Measurements from ENCODE around the gene AGBL3.

The AGBL3 gene

DNA sequence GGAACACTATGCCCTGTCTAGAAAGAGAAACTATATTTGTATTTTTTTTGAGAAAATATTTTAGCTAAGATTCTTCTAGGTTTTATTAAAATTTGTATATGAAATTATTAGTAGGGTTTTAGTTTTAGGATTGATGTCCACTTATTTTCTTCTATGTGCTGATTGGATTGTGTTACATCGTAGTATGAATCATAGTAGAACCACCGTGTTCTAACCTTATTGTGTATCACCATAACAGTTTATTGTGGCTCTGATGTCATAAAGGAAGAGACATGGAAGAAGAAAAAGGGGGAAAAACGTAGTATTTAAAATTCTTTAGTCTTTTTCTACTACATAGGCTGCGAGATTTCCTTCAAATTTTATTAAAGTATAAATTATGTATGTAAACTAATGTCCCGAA is 1.9 kb downstream of the AGBL3 start:
- no peak overlapping the region for H3K4me3 Mint-ChIP-seq
- no peaks in the 10 kb centered on the region for H3K27me3 Mint-ChIP-seq
- H3K9me3 Mint-ChIP-seq: no peaks in the 10 kb centered on the region
- DNase-seq (ENCODE audit: low spot score in 2 of 2): no peak
- no peak overlapping the region for H3K27ac Mint-ChIP-seq (ENCODE audit: low read depth)
- no peak for ATAC-seq (replicated peaks; ENCODE audit: extremely low read depth, poor library complexity, severe bottlenecking)
- H3K4me1 Mint-ChIP-seq: peaks cover 45% of the 10 kb centered on the region
- H3K36me3 Mint-ChIP-seq (ENCODE audit: insufficient read depth): peaks cover 16% of the 10 kb centered on the region

DNA sequence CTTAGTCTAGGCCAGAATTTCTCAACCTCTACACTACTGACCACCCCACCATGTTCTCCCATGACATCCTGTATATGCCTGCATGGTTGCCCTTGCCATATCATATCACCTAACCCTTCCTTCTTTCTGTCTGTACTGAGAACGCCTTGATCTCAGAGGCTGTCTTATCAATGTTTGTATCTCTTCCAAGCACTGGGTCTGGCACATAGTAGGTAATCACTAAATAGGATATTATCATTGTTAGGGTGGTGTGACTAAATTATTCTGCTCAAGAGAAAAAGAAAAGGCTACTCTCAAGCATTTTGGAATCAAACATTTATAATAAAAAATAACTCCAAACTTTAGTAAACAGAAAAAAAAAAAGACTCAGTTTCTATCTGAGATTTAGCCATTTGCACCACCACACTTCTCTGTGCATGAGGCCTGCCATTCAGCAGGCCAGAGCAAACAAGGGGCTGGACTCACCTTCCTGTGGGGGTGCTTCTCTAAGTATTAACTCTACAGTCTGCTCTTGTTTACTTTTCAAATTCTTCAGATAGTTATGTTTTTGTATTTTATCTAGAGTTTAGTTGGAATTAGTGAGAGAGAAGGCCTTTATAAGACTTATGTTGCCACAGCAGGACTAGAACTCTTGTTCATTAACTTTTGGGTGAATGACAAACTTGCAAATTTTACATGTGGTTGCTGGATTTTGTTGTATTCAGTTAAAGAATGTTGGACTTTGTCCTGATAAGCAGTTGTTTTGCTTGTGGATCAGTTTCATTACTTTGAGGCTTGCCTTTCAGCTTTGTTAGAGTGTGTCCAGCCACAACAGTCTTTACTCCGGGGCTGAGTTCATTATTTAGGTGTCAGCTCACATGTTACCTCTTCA is 5.4 kb downstream of the AGBL3 start:
- peaks cover 17% of the 10 kb centered on the region for H3K36me3 Mint-ChIP-seq (ENCODE audit: insufficient read depth)
- no peaks in the 10 kb centered on the region for H3K9me3 Mint-ChIP-seq
- no peak for ATAC-seq (replicated peaks; ENCODE audit: extremely low read depth, poor library complexity, severe bottlenecking)
- H3K27ac Mint-ChIP-seq (ENCODE audit: low read depth): no peak overlapping the region
- no peak for DNase-seq (ENCODE audit: low spot score in 2 of 2)
- H3K27me3 Mint-ChIP-seq: no peaks in the 10 kb centered on the region
- no peak overlapping the region for H3K4me3 Mint-ChIP-seq
- H3K4me1 Mint-ChIP-seq: peaks cover 50% of the 10 kb centered on the region

DNA sequence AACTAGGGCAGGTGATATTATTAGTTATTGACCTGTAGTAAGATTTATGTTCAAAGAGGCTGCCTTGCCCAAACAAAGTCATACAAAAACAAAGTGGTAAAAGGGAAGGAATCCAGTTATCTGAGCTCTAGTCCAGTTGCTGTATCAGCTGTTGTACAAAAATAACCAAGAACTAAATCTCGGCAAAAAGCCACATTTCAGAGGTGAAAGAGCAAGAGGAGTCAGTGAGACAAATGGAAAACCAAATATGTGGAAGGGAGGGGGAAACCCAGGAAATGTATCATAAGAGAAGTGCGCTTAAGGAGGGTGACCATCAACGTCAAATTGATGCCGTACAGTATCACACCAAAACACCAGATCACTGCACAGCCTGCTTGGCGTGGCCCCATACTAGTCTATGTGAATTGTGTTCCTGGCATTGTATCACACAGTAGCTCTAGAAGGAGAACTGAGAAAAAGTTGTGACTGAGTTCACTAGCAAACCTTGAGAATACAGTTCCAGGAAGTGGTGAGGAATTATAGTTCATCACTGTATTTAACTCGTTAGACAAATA is 6.4 kb downstream of the AGBL3 start:
- ATAC-seq (replicated peaks; ENCODE audit: extremely low read depth, poor library complexity, severe bottlenecking): peak; percentile 37
- DNase-seq (ENCODE audit: low spot score in 2 of 2): no peak
- H3K9me3 Mint-ChIP-seq: no peaks in the 10 kb centered on the region
- no peaks in the 10 kb centered on the region for H3K27me3 Mint-ChIP-seq
- H3K4me1 Mint-ChIP-seq: peaks cover 50% of the 10 kb centered on the region
- peaks cover 17% of the 10 kb centered on the region for H3K36me3 Mint-ChIP-seq (ENCODE audit: insufficient read depth)
- H3K4me3 Mint-ChIP-seq: peak overlapping the region; percentile 40
- peak overlapping the region; percentile 8 for H3K27ac Mint-ChIP-seq (ENCODE audit: low read depth)

DNA sequence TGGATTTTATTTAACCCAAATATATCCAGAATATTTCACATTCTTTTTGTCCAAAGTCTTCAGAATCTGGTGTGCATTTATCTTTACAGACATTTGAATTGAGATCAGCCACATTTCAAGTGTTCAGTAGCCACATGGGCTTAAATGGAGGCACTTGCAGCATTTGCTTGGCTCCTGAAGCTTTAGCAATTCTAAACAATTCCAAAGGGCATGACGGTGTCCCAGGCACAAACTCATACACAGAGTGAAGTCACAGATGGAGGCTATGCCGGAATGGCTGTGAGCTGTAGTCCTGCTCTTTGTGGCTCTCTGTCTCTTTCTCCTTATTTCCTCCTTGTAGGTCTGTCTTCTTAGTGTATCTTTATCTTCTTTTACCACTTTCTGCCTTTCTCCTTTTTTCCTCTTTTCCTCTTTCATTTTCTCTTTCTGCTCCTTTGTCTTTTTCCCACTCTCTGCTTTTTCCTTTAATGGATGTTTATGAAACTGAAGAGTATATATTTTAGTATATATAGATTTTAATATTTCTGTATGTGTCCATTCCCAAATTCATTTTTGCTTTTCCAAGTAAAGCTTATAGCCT is 7.7 kb downstream of the AGBL3 start:
- no peaks in the 10 kb centered on the region for H3K27me3 Mint-ChIP-seq
- H3K4me3 Mint-ChIP-seq: peak overlapping the region; percentile 1
- no peaks in the 10 kb centered on the region for H3K9me3 Mint-ChIP-seq
- H3K4me1 Mint-ChIP-seq: peaks cover 45% of the 10 kb centered on the region
- H3K27ac Mint-ChIP-seq (ENCODE audit: low read depth): no peak overlapping the region
- DNase-seq (ENCODE audit: low spot score in 2 of 2) (no peak), ATAC-seq (replicated peaks; ENCODE audit: extremely low read depth, poor library complexity, severe bottlenecking) (no peak)
- H3K36me3 Mint-ChIP-seq (ENCODE audit: insufficient read depth): peaks cover 17% of the 10 kb centered on the region

DNA sequence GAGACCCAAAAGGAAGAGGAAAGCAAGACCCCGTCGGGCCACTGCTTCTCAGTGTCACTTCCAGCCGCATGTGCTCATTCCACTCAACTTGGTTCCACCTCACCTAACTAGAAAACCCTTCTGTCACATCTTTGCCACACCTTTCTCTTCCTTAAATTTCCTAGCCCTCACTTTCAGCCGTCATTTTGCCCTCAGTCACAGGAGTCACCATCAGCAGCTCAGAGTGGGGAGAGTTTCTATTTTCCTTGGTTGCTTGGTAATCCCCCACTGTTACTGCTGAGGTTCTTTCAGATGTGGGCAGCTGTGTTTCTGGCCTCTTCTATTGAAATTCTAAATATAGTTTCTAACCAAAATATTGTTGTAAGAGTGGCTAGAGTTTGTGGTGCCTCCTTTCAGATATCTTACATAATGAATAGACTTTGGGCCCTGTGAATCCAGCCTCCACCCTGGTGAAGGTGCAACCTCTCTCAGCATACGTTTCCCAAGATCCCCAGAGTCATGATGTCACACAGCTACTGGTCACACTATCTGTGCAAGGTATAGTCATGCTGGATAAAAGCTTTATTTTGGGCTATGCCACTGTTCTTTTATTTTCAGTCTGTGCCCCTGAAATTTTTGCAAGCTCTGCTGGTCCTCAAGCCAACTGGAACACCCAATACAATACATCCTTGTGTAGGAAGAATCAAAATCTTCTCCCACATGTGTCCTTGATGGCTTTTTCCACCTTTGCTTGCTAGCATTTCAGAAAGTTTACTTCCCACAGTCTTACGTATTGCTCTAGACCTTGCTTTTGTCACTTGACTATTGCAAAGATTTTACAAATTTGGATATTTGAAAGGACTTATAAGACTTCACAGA is 9.2 kb downstream of the AGBL3 start:
- ATAC-seq (replicated peaks; ENCODE audit: extremely low read depth, poor library complexity, severe bottlenecking): peak; percentile 57
- no peak overlapping the region for H3K27ac Mint-ChIP-seq (ENCODE audit: low read depth)
- H3K27me3 Mint-ChIP-seq: no peaks in the 10 kb centered on the region
- H3K9me3 Mint-ChIP-seq: no peaks in the 10 kb centered on the region
- peaks cover 37% of the 10 kb centered on the region for H3K4me1 Mint-ChIP-seq
- DNase-seq (ENCODE audit: low spot score in 2 of 2): no peak
- peaks cover 15% of the 10 kb centered on the region for H3K36me3 Mint-ChIP-seq (ENCODE audit: insufficient read depth)
- H3K4me3 Mint-ChIP-seq: peak overlapping the region; percentile 17

DNA sequence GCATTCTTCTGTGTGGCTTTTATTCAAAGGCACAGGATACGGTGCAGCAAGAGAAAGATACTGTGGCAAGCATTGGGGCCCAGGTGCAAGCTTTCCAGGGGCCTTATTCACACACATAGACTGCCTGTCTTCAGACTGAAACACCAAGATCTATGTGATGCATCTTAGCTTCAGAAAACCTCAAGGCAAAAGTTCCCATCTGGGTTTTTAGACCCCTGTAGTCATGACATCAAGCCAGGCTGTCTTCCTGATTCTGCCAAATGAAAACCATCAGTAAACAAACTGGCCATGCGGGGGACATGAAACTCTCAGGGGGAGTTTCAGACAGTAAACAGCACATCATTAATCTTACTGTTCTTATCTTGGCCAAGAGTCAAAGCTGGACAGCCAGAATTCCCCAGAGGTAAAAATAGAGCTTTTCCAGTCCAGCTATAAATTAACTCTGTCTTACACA is 9.8 kb downstream of the AGBL3 start:
- Mint-ChIP-seq H3K9me3 (no peaks in the 10 kb centered on the region), H3K4me1 (peaks cover 31% of the 10 kb centered on the region), H3K27ac (ENCODE audit: low read depth) (no peak overlapping the region), H3K4me3 (no peak overlapping the region), H3K36me3 (ENCODE audit: insufficient read depth) (peaks cover 10% of the 10 kb centered on the region), H3K27me3 (no peaks in the 10 kb centered on the region)
- DNase-seq (ENCODE audit: low spot score in 2 of 2) (no peak), ATAC-seq (replicated peaks; ENCODE audit: extremely low read depth, poor library complexity, severe bottlenecking) (no peak)

DNA sequence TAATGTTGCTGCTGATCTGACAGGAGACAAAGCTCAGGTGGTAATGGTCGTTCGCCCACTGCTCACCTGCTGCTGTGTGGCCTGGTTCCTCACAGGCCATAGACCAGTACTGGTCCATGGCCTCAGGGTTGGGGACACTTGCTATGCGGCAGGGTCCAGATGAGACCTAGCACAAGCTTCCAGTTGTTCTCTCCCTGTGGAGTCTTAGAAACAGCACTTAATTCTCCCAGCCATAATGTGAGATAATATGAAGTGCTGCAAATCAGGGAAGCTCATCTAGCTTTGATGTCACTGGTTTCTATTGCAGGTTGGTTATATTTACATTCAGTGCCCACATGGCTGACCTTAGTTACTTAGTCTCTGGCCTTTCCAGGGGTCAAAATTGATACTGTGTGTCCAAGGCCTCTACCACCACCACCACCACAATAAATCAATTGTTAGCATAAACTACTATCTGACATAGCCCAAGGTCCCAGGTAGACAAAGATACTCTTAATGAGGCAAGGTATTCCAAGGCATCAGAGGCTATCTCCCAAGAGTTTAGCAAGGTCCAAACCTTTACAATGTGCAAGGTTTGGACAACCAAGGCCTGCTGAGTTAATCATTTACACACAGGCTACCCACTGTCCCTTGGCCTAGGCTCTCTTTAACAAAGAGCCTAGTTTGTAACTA is 11.0 kb downstream of the AGBL3 start:
- H3K4me3 Mint-ChIP-seq: no peak overlapping the region
- H3K27ac Mint-ChIP-seq (ENCODE audit: low read depth): no peak overlapping the region
- no peaks in the 10 kb centered on the region for H3K9me3 Mint-ChIP-seq
- H3K36me3 Mint-ChIP-seq (ENCODE audit: insufficient read depth): peaks cover 10% of the 10 kb centered on the region
- no peak for DNase-seq (ENCODE audit: low spot score in 2 of 2)
- ATAC-seq (replicated peaks; ENCODE audit: extremely low read depth, poor library complexity, severe bottlenecking): no peak
- no peaks in the 10 kb centered on the region for H3K27me3 Mint-ChIP-seq
- peaks cover 21% of the 10 kb centered on the region for H3K4me1 Mint-ChIP-seq

DNA sequence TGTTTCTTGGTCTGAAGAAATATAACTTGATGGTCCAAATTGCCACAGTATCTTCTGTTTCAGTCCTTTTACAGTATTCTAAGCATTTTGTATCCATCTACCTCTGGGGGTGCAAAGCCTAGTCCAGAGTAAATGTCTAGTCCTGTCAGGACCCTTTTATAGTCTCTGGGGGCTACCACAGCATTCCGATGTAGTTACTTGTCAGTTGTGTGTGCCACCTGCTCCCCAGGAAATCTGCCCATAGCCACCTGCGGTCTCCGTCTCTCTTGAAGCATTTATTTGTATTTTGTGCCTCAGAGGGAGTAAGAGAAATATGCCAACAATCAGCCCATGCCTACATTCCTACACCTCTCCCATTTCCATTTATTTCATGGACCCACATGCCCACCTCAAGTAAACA is 12.8 kb downstream of the AGBL3 start:
- Mint-ChIP-seq H3K27me3 (no peaks in the 10 kb centered on the region), H3K4me1 (peaks cover 12% of the 10 kb centered on the region), H3K27ac (ENCODE audit: low read depth) (no peak overlapping the region), H3K36me3 (ENCODE audit: insufficient read depth) (peaks cover 7% of the 10 kb centered on the region), H3K9me3 (no peaks in the 10 kb centered on the region), H3K4me3 (no peak overlapping the region)
- DNase-seq (ENCODE audit: low spot score in 2 of 2) (no peak), ATAC-seq (replicated peaks; ENCODE audit: extremely low read depth, poor library complexity, severe bottlenecking) (no peak)

DNA sequence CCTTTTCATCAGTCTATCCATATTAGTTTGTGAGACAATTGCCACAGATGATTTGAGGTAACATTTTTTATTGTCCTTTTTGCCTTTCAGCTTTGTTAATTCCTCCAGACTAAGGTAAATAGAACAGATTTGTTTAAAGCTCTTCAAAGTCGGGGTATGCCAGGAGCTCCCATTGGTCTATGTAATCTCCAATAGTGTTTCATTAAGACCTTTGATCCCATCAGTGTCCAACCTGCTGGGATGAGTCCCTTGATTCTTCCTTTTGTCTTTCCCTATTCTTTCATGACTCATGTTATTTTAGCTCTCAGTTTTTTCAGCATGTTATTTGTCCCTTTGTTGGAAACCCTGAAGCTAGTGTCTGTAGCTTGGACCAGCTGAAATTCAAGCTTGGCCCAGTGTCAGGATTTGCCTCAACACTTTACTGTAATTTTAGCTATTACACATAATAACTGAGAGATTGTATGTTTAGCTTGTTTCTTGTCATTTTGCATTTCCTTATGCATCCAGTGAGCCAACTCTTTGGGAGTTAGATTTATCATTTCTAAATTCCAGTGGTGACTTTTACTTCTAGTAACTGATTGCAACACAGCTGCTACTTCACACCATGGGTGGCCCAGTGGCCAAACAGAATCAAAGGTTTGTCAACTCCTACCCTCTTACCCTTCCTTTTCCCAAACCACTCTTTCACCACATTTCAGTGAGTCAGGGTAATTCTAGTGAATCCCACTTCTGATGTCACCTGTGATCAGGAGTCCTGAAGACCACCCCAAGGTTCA is 15.3 kb downstream of the AGBL3 start:
- no peak for DNase-seq (ENCODE audit: low spot score in 2 of 2)
- peaks cover 3% of the 10 kb centered on the region for H3K27me3 Mint-ChIP-seq
- no peak for ATAC-seq (replicated peaks; ENCODE audit: extremely low read depth, poor library complexity, severe bottlenecking)

DNA sequence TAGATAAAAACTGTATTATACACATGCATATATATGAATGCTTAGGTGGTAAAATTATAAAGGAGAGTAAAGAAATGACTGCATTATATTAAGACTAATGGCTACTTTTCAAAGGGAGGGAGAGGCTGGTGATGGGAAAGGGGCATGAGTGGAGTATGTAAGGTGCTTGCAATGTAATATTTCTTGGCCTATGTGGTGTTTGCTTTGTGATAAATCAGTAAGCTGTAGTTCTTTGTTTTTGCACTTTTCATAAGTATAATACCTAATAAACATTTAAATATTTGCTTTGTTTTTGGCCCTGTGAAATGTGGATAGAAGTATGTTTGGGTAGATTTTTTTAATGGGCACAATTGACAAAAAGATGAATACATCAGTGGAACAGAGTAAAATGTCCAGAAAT is 25.9 kb downstream of the AGBL3 start:
- Mint-ChIP-seq H3K4me1 (no peaks in the 10 kb centered on the region), H3K9me3 (no peaks in the 10 kb centered on the region), H3K36me3 (ENCODE audit: insufficient read depth) (no peaks in the 10 kb centered on the region), H3K27ac (ENCODE audit: low read depth) (no peak overlapping the region), H3K4me3 (no peak overlapping the region), H3K27me3 (no peaks in the 10 kb centered on the region)
- DNase-seq (ENCODE audit: low spot score in 2 of 2): no peak
- no peak for ATAC-seq (replicated peaks; ENCODE audit: extremely low read depth, poor library complexity, severe bottlenecking)

More for the DNA sequence above, 15.3 kb downstream of the AGBL3 start:
- Mint-ChIP-seq H3K9me3 (no peaks in the 10 kb centered on the region), H3K4me3 (no peak overlapping the region), H3K27ac (ENCODE audit: low read depth) (no peak overlapping the region), H3K36me3 (ENCODE audit: insufficient read depth) (no peaks in the 10 kb centered on the region), H3K4me1 (no peaks in the 10 kb centered on the region)

DNA sequence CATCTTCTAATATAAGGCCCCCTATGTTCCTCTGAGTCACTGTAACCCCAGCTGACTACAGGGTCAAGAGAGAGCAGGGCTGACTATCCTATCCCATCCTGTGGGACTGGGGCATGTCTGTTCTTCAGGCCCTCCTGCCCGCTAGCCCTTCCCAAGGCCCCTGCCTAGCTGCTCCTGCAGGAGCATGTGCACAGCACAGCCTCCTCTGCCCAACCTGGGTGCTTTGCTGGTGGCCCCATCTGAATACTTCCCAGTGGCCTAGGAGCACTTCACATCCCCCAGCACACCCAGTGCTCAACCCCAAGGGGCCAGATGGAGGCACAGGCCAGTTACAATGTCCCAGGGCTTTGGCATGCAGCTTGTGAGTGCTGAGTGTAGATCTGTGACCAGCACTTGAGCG is 37.3 kb downstream of the AGBL3 start:
- no peak overlapping the region for H3K4me3 Mint-ChIP-seq
- no peak for ATAC-seq (replicated peaks; ENCODE audit: extremely low read depth, poor library complexity, severe bottlenecking)
- no peak overlapping the region for H3K27ac Mint-ChIP-seq (ENCODE audit: low read depth)
- no peaks in the 10 kb centered on the region for H3K4me1 Mint-ChIP-seq
- no peaks in the 10 kb centered on the region for H3K9me3 Mint-ChIP-seq
- DNase-seq (ENCODE audit: low spot score in 2 of 2): no peak
- no peaks in the 10 kb centered on the region for H3K27me3 Mint-ChIP-seq
- no peaks in the 10 kb centered on the region for H3K36me3 Mint-ChIP-seq (ENCODE audit: insufficient read depth)
